GM21528 (cell line): ENCODE data around the gene RAB3B.
"Not testable (repeated sequence)": the region's sequence is repeated elsewhere in the genome, so short reads cannot be mapped to it uniquely, and the experiment has no call there.

Experiments used
- ATAC-seq: cut with Tn5 transposase; IDR thresholded peaks from one replicate; pipeline ENCODE4 v1.9.1; 2021; ENCODE audit warnings: mild to moderate bottlenecking, moderate library complexity; ENCODE audit not compliant: unreplicated experiment, low FRiP score

RAB3B gene

DNA sequence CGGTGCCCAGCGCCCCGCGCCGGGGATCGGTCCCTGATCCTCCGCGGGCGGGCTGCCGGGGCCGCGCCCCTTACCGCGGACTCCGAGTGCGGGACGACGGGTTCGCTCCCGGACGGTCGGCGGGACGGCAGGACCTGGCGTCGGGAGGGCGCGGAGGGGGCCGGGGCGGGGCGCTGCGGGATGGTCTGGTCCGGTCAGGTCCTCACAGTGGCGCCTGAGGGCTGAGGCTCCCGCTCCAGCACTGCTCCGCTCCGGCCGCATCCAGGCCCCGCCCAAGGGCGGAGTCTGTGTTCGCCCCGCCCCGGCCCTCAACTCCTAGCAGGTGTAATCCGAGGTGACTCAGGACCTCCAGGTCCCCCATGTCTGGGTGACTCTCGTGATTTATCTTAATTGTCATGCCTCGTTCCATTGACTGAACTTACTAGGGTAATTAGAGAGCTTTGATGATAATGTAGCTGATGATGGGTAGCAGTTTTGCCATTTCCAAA, at the start of gene RAB3B:
Gene RAB3B (minus strand): TSS at position 223 of the 488 bp plus-strand sequence. CDS start 13,583 bp downstream, outside the sequence.
- no peak for ATAC-seq

- ATAC-seq: no peak
Measured at GRCh38 chr1:52037909-52038308, 47.4 kb upstream of the RAB3B start.

DNA sequence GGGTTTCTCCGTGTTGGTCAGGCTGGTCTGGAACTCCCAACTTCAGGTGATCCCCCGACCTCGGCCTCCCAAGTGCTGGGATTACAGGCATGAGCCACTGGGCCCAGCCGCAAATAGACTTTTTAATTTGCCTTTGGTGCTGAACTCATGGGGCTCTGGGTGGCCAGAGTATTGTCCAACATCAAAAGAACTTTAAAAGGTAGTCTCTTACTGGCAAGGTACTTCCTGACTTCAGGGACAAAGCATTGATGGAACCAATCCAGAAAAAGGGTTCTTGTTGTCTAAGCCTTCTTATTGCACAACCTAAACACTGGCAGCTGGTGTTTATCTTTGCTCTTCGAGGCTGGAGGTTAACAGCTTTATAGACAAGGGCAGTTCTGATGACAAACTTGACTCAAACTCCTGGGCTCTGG, 46.9 kb upstream of the RAB3B start:
- ATAC-seq: no peak

GRCh38 chr1:52034050-52034384, 43.5 kb upstream of the RAB3B start:
- no peak for ATAC-seq

GRCh38 chr1:52033190-52034049, 42.9 kb upstream of the RAB3B start, which contains the start of gene KTI12:
KTI12 (minus strand) TSS chr1:52033810; CDS start chr1:52033761, 49 bp downstream.
- ATAC-seq: peak; percentile 84

- no peak for ATAC-seq
Measured at GRCh38 chr1:52032785-52033131, 42.3 kb upstream of the RAB3B start.

DNA sequence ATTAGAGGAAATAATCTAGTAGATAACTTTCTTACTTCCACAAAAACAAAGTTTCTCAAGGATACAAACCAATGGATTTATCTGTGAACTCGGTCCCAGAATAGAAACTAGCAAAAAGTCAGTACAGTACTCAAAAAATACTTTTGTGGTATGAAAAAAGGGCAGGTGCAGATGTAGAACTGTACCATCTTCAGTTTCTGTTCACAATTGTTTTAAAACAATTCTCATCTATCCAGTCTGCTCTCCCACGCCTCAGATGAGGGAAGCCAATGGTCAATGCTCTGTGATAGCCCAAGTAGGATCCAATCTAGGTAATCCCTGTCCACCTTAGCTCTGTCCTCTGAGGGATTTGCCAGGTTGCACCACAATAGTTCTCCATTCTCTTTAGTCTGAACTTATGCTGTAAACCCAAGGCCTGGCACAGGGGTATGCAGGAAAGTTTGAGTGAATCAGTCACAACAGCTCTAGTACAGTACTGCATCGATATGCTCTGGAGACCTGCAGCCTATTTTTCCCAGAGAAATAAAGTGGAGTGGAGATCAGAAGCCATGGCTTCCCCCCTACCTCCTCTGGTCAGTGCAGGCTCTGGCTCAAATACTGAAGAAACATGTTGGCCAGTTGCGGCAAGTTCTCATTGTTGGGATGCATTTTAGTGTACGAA, 41.8 kb upstream of the RAB3B start:
- no peak for ATAC-seq

DNA sequence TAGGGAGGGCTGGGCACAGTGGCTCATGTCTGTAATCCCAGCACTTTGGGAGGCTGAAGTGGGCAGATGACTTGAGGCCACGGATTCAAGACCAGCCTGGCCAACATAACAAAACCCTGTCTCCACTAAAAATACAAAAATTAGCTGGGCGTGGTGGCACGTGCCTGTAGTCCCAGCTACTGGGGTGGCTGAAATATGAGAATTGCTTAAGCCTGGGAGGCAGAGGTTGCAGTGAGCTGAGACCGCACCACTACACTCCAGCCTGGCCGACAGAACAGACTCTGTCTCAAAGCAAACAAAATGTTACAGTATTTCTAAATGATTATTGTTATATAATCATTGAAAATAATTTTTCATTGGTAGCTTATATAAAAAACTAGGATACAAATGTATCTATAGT, 38.3 kb upstream of the RAB3B start:
- ATAC-seq: not testable (repeated sequence)

DNA sequence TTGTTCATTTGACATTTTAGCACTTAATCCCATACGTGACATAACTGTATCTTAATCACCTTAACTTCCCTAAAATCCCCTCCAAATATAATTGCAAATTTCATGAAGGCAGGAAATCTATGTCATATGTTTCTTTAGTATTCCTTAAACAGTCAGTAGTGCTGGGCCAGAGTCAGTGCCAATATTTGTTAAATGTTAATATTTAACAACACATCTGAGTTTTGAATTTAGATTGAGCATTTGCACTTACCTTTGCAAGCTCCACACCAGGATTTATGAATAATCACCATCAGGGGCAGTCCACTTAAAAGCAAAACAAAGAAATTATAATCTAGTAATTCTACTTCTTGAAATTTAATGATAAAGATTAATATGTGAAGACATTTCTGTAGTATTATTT, 37.8 kb upstream of the RAB3B start:
- no peak for ATAC-seq

DNA sequence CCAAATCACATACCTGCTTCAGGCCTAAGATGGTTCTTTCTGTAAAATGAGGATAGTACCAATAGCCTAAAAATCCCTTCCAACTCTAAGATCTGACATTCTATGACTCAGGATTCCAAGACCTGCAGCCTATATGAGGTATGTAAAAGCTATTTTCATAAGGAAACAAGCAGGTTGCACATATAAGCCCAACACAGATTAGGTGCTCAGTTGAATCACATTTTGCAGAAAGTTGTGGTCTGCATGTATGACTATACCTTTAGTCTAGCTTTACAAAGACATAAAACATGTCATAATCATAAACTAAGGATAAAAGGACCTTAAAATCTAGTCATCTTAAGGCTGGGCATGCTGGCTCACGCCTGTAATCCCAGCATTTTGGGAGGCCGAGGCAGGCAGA, 35.8 kb upstream of the RAB3B start:
- ATAC-seq: no peak

- no peak for ATAC-seq
Measured at GRCh38 chr1:52022133-52022532, 31.6 kb upstream of the RAB3B start.

DNA sequence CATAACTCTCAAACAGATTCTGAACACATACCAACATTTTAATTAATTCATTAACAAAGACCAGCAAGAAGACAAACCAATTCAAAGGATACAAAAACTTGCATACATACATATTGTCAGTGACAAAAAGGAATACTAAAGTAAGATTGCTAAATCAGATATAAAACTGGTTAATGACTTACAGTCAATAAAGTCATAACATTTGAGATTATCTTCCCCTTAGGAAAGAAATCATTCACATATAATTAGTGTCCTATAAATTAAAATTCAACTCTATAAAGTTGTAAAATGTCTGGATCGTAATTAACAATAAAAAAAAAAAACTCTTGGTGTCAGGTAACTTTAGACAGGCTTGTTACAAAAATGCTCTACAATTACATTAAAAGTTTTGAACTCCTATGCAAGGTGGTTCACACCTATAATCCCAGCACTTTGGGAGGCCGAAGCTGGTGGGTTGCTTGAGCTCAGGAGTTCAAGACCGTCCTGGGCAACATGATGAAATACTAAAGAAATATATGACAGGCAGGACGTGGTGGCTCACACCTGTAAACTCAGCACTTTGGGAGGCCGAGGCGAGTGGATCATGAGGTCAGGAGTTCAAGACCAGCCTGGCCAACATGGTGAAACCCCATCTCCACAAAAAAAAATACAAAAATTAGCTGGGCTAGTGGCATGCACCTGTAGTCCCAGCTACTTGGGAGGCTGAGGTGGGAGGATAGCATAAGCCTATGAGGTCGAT, 17.7 kb upstream of the RAB3B start:
- no peak for ATAC-seq

DNA sequence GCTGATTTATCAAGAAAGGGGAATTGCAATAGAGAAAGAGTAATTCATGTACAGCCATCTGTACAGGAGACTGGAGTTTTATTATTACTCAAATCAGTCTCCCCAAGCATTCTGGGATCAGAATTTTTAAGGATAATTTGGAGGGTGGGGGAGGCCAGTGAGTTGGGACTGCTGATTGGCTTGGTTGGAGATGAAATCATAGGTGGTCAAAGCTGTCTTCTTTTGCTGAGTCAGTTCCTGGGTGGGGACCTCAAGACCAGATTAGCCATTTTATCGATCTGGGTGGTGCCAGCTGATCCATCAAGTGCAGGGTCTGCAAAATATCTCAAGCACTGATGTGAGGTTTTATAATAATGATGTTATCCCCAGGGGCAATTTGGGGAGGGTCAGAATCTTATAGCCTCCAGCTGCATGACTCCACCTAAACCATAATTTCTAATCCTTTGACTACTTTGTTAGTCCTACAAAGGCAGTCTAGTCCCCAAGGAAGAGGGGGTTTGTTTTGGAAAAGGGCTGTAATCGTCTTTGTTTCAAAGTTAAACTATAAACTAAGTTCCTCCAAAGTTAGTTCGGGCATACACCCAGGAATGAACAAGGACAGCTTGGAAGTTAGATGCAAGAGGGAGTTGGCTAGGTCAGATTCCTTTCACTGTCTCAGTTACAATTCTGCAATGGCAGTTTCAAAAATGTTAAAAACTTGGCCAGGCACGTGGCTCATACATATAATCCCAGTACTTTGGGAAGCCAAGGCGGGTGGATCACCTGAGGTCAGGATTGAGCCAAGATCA, 16.9 kb upstream of the RAB3B start:
- ATAC-seq: no peak

DNA sequence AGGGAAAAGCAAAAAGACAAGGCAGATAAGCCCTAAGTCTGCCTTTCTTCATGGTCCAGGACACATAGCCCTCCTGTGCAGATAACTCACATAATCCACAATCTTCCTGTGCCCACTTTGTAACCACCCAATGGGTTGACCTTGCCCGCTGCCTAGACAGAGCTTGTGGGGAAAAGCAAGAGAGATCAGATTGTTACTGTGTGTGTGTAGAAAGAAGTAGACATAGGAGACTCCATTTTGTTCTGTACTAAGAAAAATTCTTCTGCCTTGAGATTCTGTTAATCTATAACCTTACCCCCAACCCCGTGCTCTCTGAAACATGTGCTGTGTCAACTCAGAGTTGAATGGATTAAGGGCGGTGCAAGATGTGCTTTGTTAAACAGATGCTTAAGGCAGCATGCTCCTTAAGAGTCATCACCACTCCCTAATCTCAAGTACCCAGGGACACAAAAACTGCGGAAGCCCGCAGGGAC, 15.6 kb upstream of the RAB3B start:
- not testable (repeated sequence) for ATAC-seq

DNA sequence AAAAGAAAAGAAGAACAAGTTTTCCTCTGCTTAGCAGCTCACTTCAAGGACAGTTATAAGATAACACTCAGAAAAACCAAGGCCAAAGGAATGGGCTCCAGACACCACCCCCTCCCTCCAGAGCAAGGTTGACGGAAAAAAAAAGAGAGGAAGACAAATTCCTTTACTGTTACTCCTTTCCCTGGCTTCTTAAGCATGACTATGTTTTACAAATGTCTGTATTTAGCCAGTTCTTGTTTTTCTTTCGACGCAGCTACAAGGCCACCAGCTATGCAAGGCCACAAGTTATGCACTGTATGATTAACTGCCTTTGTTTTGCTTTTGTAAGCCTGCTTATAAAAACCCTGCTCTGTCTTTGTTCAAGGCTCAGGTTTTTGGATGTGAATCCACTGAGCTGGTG, 15.0 kb upstream of the RAB3B start:
- ATAC-seq: not testable (repeated sequence)

DNA sequence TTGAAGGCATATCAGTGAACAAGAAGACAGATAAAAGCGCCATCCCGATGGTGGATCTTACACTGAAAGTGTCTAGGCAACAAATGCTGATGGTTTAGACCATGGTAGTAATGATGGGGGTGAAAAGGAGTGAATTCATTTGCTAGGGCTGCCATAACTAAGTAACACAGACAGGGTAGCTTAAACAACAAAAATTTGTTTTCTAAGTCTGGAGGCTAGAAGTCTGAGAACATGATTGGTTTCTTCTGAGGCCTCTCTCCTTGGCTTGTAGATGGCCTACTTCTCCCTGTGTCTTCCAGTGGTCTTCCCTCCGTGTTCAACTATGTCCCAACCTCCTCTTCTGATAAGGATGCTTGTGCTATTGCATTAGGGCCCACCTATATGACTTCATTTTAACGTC, 13.4 kb upstream of the RAB3B start:
- ATAC-seq: no peak

DNA sequence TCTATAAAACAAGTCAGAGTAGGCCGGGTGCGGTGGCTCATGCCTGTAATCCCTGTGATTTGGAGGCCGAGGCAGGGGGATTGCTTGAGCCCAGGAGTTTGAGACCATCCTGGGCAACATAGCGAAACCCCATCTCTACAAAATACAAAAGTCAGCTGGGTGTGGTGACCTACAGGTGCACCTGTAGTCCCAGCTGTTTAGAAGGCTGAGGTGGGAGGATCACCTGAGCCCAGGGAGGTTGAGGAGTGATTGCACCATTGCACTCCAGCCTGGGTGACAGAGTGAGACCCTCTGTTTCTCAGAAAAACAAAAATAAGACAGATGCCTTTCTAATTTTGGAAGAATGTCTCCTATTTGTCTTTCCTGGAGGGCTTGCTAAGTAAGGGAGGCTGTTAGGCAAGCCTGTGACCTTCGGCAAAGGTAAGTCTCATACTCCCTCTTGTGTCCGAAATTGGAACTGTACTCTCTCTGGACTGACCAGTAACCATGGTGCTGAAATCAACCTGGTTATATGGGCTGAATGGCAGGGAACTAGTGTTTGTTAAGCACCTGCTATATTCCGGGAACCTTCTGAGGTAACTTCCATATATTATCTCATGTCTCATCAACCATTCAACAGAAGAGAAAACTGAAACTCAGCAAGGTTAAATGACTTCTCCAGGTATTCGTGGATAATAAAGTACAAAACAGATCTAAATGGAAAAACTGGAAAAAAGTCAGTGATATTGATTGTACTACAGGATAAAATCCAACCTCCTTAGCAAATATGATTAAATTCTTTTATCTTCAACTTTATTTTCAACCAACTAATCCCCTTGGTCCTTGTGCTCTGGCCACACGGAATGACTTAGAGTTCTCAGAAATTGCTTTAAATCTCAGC, 11.8 kb upstream of the RAB3B start:
- peak; percentile 70 for ATAC-seq

- no peak for ATAC-seq
Measured at GRCh38 chr1:51998701-51999100, 8.2 kb upstream of the RAB3B start.

GRCh38 chr1:51997974-51998382, 7.5 kb upstream of the RAB3B start:
- ATAC-seq: no peak
